PC-3 (cell line): ENCODE measurements around the gene ARID5B.

Source experiments
- CTCF ChIP-seq: fragments of 300-600 bp; sonication (generic); conservative IDR thresholded peaks from 2 replicates; pipeline ENCODE4 v1.5.1; 2017; ENCODE audit warnings: antibody characterized with exemption, low read depth, mild to moderate bottlenecking, low read length
- EZH2phosphoT487 ChIP-seq: fragments of 300-600 bp; sonication (generic); IDR thresholded peaks from 2 replicates; pipeline ENCODE4 v1.6.1; 2018; ENCODE audit warnings: mild to moderate bottlenecking, antibody characterized with exemption, low read length, borderline replicate concordance

- no peak for TF ChIP-seq CTCF
- TF ChIP-seq EZH2phosphoT487 = no peak
These were observed 64.3 kb downstream of the ARID5B start for GRCh38 chr10:61965703-61966395.
